ENCODE measurements around the gene PYGB. TPM values are rescaled to one million over a fixed set of nuclear protein-coding genes. Genes with fewer than 3 reads are reported as not detected.

PYGB gene
- total RNA-seq: 100 to 1,000 TPM in 1 of 4 donors, 10 to 100 TPM in 3; 71.6 to 119 (median 78.6) TPM

DNA sequence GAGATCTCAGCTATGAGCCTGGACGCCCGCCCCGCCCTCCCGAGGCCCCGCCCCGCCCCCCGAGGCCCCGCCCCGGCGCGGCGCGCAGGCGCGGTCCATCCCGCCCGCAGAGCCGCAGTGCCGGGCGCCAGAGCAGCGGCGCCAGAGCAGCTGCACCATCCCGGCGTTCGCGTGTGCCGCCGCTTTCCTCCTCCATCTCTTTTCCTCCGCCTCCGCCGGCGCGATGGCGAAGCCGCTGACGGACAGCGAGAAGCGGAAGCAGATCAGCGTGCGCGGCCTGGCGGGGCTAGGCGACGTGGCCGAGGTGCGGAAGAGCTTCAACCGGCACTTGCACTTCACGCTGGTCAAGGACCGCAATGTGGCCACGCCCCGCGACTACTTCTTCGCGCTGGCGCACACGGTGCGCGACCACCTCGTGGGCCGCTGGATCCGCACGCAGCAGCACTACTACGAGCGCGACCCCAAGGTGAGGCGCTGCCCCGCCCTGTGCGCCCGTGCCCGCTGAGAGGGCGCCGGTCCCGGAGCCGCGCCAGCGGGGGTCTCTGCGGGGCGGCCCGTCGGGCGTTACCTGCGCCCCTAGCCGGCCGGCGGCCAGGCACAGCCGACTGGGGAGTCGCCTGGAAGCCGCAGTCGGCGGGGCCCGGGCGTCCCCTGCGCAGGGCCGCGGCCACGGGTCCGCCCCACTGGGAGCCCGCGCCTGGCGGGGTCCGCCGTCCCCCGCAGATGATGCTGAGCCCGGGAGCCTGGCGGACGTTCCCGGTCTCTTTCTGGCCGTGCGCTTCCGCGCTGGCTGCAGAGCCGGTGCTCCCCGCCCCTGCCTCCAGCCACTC is at the start of gene PYGB:
TSS of gene PYGB (plus strand) at position 130 of the 830 bp plus-strand sequence. CDS start at position 224, 94 bp downstream.
- peak; percentile 61 for DNase-seq (ENCODE audit: low spot score in 2 of 2)
- 2 to 3% methylated on average over 20 to 26 of the region's 113 CpGs for WGBS, 2 donors

DNA sequence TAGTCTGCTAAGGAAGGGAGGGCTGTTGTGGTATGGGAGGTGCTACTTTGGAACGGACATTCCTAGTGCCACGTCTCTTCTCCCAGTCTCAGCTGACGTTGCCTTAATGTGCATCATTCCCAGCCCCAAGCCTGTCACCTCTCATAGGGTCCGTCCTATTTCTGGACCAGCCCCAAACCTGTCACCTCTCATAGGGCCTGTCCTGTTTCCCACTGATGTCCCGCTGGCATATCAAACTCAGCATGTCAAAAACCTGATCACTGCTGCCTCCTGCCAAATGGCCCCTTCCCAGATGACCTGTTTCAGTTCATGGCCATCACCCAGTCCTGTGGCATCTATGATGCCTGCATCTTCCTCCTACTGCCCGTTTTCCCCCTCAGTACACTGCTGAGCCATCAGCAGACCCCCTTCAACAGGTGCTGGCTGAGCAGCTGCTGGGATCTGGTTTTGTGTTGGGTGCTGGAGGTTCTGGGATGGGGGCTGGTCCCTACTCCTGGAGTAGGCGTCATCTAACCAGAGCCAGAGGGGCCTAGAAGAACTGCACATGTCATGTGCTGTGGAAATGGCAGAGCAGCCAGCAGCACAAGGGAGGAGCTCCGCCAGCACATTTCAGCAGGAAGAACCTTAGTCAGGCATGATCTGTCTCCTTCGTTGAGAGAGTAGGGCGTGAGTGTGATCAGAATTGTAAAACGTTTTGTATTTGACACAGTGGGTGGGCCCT is 49.1 kb upstream of the PYGB start:
- WGBS, 2 donors: 72 to 74% methylated on average over 11 of the region's 11 CpGs
- no peak overlapping the region for H3K4me3 ChIP-seq
- H3K4me1 ChIP-seq: peaks cover 0 to 55% (median 22%) of the 10 kb centered on the region in 4 donors
- TF ChIP-seq EP300 (IDR thresholded peaks at IDR 0.05) (no peak), POLR2A (IDR thresholded peaks at IDR 0.05) (no peak)
- TF ChIP-seq, protein P1, sequence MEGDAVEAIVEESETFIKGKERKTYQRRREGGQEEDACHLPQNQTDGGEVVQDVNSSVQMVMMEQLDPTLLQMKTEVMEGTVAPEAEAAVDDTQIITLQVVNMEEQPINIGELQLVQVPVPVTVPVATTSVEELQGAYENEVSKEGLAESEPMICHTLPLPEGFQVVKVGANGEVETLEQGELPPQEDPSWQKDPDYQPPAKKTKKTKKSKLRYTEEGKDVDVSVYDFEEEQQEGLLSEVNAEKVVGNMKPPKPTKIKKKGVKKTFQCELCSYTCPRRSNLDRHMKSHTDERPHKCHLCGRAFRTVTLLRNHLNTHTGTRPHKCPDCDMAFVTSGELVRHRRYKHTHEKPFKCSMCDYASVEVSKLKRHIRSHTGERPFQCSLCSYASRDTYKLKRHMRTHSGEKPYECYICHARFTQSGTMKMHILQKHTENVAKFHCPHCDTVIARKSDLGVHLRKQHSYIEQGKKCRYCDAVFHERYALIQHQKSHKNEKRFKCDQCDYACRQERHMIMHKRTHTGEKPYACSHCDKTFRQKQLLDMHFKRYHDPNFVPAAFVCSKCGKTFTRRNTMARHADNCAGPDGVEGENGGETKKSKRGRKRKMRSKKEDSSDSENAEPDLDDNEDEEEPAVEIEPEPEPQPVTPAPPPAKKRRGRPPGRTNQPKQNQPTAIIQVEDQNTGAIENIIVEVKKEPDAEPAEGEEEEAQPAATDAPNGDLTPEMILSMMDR (IDR thresholded peaks at IDR 0.05): no peak
- H3K36me3 ChIP-seq: peaks cover 0 to 5% (median 0%) of the 10 kb centered on the region in 3 donors
- no peak for DNase-seq (ENCODE audit: low spot score in 2 of 2)
- H3K27ac ChIP-seq: peak overlapping the region in 2 of 4 donors; percentile 38 to 57
- H3K27me3 ChIP-seq: no peaks in the 10 kb centered on the region
- H3K9me3 ChIP-seq: no peaks in the 10 kb centered on the region

More for the DNA sequence above, at the start of gene PYGB:
- H3K4me3 ChIP-seq: peak within 1 kb of the TSS; percentile 54 to 92 (median 90)
- H3K27me3 ChIP-seq: no peaks in the 10 kb centered on the region
- TF ChIP-seq POLR2A (IDR thresholded peaks at IDR 0.05) (peak; percentile 92 to 93), EP300 (IDR thresholded peaks at IDR 0.05) (peak in 1 of 2 donors; percentile 98)
- TF ChIP-seq, protein P1 (IDR thresholded peaks at IDR 0.05): no peak
- peaks cover 0 to 58% (median 25%) of the 10 kb centered on the region in 4 donors for H3K4me1 ChIP-seq
- no peaks in the 10 kb centered on the region for H3K9me3 ChIP-seq
- H3K27ac ChIP-seq: peak within 1 kb of the TSS; percentile 78 to 96 (median 88)
- H3K36me3 ChIP-seq: no peaks in the 10 kb centered on the region

DNA sequence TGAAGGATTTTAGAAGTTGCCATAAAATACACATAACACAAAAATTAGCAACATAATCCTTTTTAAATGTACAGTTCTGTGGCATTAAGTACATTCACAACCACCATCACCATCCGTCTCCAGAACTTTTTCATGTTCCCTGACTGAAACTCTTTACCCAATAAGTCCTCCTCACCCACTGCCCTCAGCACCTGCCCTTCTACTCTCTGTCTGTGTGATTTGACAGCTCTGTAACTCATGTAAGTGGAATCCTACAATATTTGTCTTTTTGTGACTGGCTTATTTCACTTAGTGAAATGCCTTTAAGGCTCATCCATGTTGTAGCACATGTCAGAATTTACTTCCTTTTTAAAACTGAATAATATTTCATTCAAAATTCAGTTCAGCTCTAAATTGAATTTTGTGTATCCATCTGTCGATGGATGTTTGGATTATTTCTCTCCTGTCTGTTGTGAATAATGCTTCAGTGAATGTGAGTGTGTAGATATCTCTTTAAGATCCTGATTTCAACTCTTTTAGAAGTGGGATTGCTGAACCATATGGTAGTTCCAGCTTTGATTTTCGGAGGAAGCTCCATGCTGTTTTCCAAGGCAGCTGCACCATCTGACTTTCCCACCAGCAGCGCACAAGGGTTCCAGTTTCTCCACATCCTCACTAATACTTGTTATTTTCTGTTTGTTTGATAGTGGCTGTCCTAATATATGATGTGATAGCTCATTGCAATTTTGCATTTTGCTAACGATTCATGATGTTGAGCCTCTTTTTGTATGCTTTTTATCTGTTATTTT is 48.2 kb upstream of the PYGB start:
- no peak for DNase-seq (ENCODE audit: low spot score in 2 of 2)
- Histone ChIP-seq H3K27ac (peak overlapping the region in 2 of 4 donors; percentile 38 to 57), H3K36me3 (peaks cover 0 to 5% (median 0%) of the 10 kb centered on the region in 3 donors), H3K27me3 (no peaks in the 10 kb centered on the region), H3K9me3 (no peaks in the 10 kb centered on the region), H3K4me3 (no peak overlapping the region), H3K4me1 (peaks cover 0 to 60% (median 23%) of the 10 kb centered on the region in 4 donors)
- TF ChIP-seq, protein P1 (IDR thresholded peaks at IDR 0.05): no peak
- no peak for TF ChIP-seq EP300 (IDR thresholded peaks at IDR 0.05)
- no peak for TF ChIP-seq POLR2A (IDR thresholded peaks at IDR 0.05)
- 65 to 71% methylated on average over 5 of the region's 5 CpGs for WGBS, 2 donors

DNA sequence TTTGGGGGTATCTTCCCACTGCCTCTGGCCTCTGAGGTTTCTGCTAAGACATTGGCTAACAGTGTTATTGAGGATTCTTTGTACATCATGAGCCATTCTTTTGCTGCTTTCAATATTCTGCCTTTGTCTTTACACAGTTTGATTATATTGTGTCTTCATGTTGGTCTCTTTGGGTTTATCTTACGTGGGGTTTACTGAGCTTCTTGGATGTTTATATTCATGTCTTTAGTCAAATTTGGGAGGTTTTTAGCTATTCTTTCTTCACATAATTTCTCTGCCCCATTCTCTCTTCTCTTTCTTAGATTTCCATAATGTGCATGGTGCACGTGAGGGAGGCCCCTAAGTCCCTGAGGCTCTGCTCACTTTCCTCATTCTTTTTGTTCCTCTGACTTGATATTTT is 44.8 kb upstream of the PYGB start:
- WGBS, 2 donors: 61 to 80% methylated on average over 2 of the region's 2 CpGs
- Histone ChIP-seq H3K9me3 (no peaks in the 10 kb centered on the region), H3K4me1 (peaks cover 0 to 59% (median 10%) of the 10 kb centered on the region in 4 donors), H3K36me3 (peaks cover 0 to 19% (median 0%) of the 10 kb centered on the region in 3 donors), H3K27ac (peak overlapping the region in 1 of 4 donors; percentile 79), H3K4me3 (no peak overlapping the region), H3K27me3 (no peaks in the 10 kb centered on the region)
- TF ChIP-seq, protein P1 (IDR thresholded peaks at IDR 0.05): no peak
- TF ChIP-seq POLR2A (IDR thresholded peaks at IDR 0.05) (no peak), EP300 (IDR thresholded peaks at IDR 0.05) (no peak)
- DNase-seq (ENCODE audit: low spot score in 2 of 2): no peak

Measured in tibial nerve (tissue), 4 donors.